NT2/D1 (cell line): ENCODE results near the gene MAIP1.

Source experiments
- DNase-seq: peaks from one replicate; pipeline ENCODE4 v3.0.0-alpha.2; 2011; ENCODE audit warnings: low read depth, low spot score
- H3K27me3 ChIP-seq: 2 replicates; pipeline ENCODE4 v1.6.0; 2011; ENCODE audit warnings: mild to moderate bottlenecking; ENCODE audit not compliant: insufficient read length, insufficient read depth
- H3K36me3 ChIP-seq: 2 replicates; pipeline ENCODE4 v1.6.1; 2011; ENCODE audit warnings: mild to moderate bottlenecking, low read length, mixed read lengths; ENCODE audit not compliant: insufficient read depth, insufficient read length
- H3K4me1 ChIP-seq: 2 replicates; pipeline ENCODE4 v1.5.1; 2011; ENCODE audit not compliant: insufficient read depth, insufficient read length
- H3K4me3 ChIP-seq: 2 replicates; pipeline ENCODE4 v1.5.1; 2011; ENCODE audit warnings: low read depth; ENCODE audit not compliant: insufficient read length
- H3K9ac ChIP-seq: 2 replicates; pipeline ENCODE4 v1.6.0; 2011; ENCODE audit warnings: low read depth; ENCODE audit not compliant: insufficient read length
- H3K9me3 ChIP-seq: 2 replicates; pipeline ENCODE4 v1.5.1; 2011; ENCODE audit warnings: mild to moderate bottlenecking, low read length; ENCODE audit not compliant: insufficient read depth
- SUZ12 ChIP-seq: IDR thresholded peaks from 2 replicates; pipeline ENCODE4 v1.6.1; 2011; ENCODE audit not compliant: insufficient read length, insufficient read depth; ENCODE audit errors: extremely low read depth
- YY1 ChIP-seq: IDR thresholded peaks from 2 replicates; pipeline ENCODE4 v1.6.1; 2011; ENCODE audit not compliant: insufficient read length, insufficient read depth
- ZNF274 ChIP-seq: IDR thresholded peaks from 2 replicates; pipeline ENCODE4 v1.6.1; 2011; ENCODE audit warnings: mild to moderate bottlenecking, low read depth, low read length

MAIP1 gene

DNA sequence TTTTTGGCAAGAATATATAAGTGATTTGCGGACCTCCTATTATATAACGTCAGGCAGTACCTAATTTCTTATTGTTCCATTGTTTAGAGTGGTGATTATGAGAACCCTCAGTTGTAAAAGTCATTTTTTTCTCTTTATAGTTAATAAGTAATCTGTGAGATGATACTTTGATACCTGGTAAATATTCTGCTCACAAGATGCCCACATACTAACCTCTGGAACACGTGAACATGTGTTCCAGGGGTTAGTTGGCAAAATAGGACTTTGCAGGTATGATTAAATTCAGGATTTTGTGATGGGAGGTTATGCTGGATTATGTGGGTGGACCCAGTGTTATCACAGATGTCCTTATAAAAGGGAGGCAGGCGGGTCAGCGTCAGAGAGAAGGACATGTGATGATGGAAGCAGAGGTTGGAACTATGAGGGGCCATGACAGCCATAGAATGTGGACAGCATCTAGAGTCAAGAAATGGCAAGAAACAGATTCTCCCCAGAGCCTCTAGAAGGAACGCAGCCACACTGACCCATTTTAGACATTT lies 16.8 kb downstream of the MAIP1 start:
- Histone ChIP-seq H3K9ac (no peak overlapping the region), H3K36me3 (peaks cover 6% of the 10 kb centered on the region), H3K27me3 (no peaks in the 10 kb centered on the region), H3K4me1 (no peaks in the 10 kb centered on the region), H3K4me3 (no peak overlapping the region), H3K9me3 (no peaks in the 10 kb centered on the region)
- DNase-seq = no peak
- TF ChIP-seq ZNF274 (no peak), SUZ12 (no peak), YY1 (no peak)

GRCh38 chr2:199973703-199974102 lies 18.3 kb downstream of the MAIP1 start:
- no peaks in the 10 kb centered on the region for H3K27me3 ChIP-seq
- no peak overlapping the region for H3K9ac ChIP-seq
- peaks cover 6% of the 10 kb centered on the region for H3K36me3 ChIP-seq
- H3K4me3 ChIP-seq = no peak overlapping the region
- H3K9me3 ChIP-seq = no peaks in the 10 kb centered on the region
- H3K4me1 ChIP-seq = no peaks in the 10 kb centered on the region
- peak; percentile 15 for DNase-seq
- no peak for TF ChIP-seq ZNF274
- TF ChIP-seq YY1 = no peak
- no peak for TF ChIP-seq SUZ12

- Histone ChIP-seq H3K27me3 (no peaks in the 10 kb centered on the region), H3K36me3 (peaks cover 6% of the 10 kb centered on the region), H3K4me3 (no peak overlapping the region), H3K4me1 (no peaks in the 10 kb centered on the region), H3K9ac (no peak overlapping the region), H3K9me3 (no peaks in the 10 kb centered on the region)
- TF ChIP-seq SUZ12 (no peak), ZNF274 (no peak), YY1 (no peak)
- DNase-seq = no peak
These were observed 20.0 kb downstream of the MAIP1 start for GRCh38 chr2:199975273-199975895.

GRCh38 chr2:199977984-199978415 lies 22.6 kb downstream of the MAIP1 start:
- no peak overlapping the region for H3K9ac ChIP-seq
- DNase-seq = no peak
- TF ChIP-seq YY1 = no peak
- TF ChIP-seq ZNF274 = no peak
- no peak for TF ChIP-seq SUZ12

DNA sequence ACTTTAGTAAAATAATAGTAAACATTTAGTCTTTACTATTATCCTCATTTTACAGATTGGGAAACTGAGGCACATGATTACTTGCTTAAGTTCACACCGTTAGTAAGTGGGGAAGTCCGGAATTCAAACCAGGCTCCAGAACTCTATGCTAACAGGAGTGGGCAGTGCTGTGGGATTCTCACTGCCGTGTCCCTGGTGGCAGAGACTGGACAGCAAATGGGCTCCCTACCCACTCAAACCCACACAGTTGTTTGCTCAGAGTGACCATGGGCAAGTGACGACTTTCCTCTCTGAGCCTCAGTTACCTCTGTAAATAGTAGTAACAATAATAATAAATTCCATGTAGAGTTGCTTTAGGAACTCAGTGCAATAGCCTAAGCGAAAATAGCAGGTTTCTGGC lies 24.0 kb downstream of the MAIP1 start:
- peak overlapping the region; percentile 65 for H3K9ac ChIP-seq
- H3K4me1 ChIP-seq = peaks cover 2% of the 10 kb centered on the region
- H3K27me3 ChIP-seq = no peaks in the 10 kb centered on the region
- H3K36me3 ChIP-seq = peaks cover 3% of the 10 kb centered on the region
- TF ChIP-seq YY1 = no peak
- H3K9me3 ChIP-seq = no peaks in the 10 kb centered on the region
- H3K4me3 ChIP-seq = no peak overlapping the region
- DNase-seq = no peak

More at GRCh38 chr2:199977984-199978415, 22.6 kb downstream of the MAIP1 start:
- Histone ChIP-seq H3K36me3 (peaks cover 6% of the 10 kb centered on the region), H3K27me3 (no peaks in the 10 kb centered on the region), H3K4me1 (no peaks in the 10 kb centered on the region), H3K4me3 (no peak overlapping the region), H3K9me3 (no peaks in the 10 kb centered on the region)

GRCh38 chr2:199979832-199980628 lies 24.6 kb downstream of the MAIP1 start:
- peak overlapping the region; percentile 65 for H3K9ac ChIP-seq

More at GRCh38 chr2:199979832-199980628, 24.6 kb downstream of the MAIP1 start:
- Histone ChIP-seq H3K27me3 (no peaks in the 10 kb centered on the region), H3K4me3 (no peak overlapping the region), H3K9me3 (no peaks in the 10 kb centered on the region), H3K36me3 (no peaks in the 10 kb centered on the region), H3K4me1 (peaks cover 2% of the 10 kb centered on the region)
- DNase-seq = peak; percentile 73
- TF ChIP-seq ZNF274 (no peak), YY1 (no peak), SUZ12 (no peak)
